ENCODE measurements around the gene DDX55.
"Not testable (repeated sequence)": the region's sequence is repeated elsewhere in the genome, so short reads cannot be mapped to it uniquely, and the experiment has no call there.

The DDX55 gene, protein sequence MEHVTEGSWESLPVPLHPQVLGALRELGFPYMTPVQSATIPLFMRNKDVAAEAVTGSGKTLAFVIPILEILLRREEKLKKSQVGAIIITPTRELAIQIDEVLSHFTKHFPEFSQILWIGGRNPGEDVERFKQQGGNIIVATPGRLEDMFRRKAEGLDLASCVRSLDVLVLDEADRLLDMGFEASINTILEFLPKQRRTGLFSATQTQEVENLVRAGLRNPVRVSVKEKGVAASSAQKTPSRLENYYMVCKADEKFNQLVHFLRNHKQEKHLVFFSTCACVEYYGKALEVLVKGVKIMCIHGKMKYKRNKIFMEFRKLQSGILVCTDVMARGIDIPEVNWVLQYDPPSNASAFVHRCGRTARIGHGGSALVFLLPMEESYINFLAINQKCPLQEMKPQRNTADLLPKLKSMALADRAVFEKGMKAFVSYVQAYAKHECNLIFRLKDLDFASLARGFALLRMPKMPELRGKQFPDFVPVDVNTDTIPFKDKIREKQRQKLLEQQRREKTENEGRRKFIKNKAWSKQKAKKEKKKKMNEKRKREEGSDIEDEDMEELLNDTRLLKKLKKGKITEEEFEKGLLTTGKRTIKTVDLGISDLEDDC

GRCh38 chr12:123601602-123602489, at the start of gene DDX55:
Gene DDX55 (plus strand): TSS chr12:123602099. CDS start chr12:123602149, 50 bp downstream.
- H3K4me3 ChIP-seq (ENCODE audit: low read depth, low read length) = peak within 1 kb of the TSS; percentile 100
- ChIA-PET POLR2A (interaction anchor here (0.7 to 1.2 kb wide), 5 partner anchors 18 to 558 kb away, joined by 3 to 4 read pairs (median 3); partner anchors contain the start of genes MPHOSPH9, MTRFR and TMED2), CTCF (interaction anchor here (1.1 to 1.7 kb wide), 3 partner anchors 10 to 17 kb away, joined by 3 to 5 read pairs (median 3); no protein-coding TSS in a partner anchor)
- no peak for DNase-seq (ENCODE audit: low read depth, low spot score)
- TF ChIP-seq, protein P1, sequence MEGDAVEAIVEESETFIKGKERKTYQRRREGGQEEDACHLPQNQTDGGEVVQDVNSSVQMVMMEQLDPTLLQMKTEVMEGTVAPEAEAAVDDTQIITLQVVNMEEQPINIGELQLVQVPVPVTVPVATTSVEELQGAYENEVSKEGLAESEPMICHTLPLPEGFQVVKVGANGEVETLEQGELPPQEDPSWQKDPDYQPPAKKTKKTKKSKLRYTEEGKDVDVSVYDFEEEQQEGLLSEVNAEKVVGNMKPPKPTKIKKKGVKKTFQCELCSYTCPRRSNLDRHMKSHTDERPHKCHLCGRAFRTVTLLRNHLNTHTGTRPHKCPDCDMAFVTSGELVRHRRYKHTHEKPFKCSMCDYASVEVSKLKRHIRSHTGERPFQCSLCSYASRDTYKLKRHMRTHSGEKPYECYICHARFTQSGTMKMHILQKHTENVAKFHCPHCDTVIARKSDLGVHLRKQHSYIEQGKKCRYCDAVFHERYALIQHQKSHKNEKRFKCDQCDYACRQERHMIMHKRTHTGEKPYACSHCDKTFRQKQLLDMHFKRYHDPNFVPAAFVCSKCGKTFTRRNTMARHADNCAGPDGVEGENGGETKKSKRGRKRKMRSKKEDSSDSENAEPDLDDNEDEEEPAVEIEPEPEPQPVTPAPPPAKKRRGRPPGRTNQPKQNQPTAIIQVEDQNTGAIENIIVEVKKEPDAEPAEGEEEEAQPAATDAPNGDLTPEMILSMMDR (IDR thresholded peaks at IDR 0.05; ENCODE audit: insufficient read depth, low read length, missing control alignments) = peak; percentile 35

- DNase-seq (ENCODE audit: low read depth, low spot score); CTCF ChIA-PET; H3K4me3 ChIP-seq (ENCODE audit: low read depth, low read length); POLR2A ChIA-PET: not testable (repeated sequence)
Observed at GRCh38 chr12:123554136-123554535, 47.8 kb upstream of the DDX55 start.

DNA sequence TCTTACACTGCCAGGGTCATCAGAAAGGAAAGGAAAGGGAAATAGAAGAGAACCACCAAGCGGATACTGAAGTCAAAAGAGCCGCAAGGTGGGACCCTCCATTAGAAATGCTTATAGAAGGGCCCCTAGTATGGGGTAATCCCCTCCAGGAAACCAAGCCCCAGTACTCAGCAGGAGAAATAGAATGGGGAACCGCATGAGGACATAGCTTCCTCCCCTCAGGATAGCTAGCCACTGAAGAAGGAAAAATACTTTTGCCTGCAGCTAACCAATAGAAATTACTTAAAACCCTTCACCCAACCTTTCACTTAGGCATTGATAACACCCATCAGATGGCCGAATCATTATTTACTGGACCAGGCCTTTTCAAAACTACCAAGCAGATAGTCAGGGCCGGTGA, 47.1 kb upstream of the DDX55 start:
- CTCF ChIA-PET; H3K4me3 ChIP-seq (ENCODE audit: low read depth, low read length); DNase-seq (ENCODE audit: low read depth, low spot score); POLR2A ChIA-PET: not testable (repeated sequence)

- CTCF ChIA-PET = interaction anchor here (1.4 kb wide), 1 partner anchor 13 kb away, joined by 3 read pairs; no protein-coding TSS in a partner anchor
- DNase-seq (ENCODE audit: low read depth, low spot score); POLR2A ChIA-PET; H3K4me3 ChIP-seq (ENCODE audit: low read depth, low read length): not testable (repeated sequence)
Observed at GRCh38 chr12:123558487-123558886, 43.4 kb upstream of the DDX55 start.

DNA sequence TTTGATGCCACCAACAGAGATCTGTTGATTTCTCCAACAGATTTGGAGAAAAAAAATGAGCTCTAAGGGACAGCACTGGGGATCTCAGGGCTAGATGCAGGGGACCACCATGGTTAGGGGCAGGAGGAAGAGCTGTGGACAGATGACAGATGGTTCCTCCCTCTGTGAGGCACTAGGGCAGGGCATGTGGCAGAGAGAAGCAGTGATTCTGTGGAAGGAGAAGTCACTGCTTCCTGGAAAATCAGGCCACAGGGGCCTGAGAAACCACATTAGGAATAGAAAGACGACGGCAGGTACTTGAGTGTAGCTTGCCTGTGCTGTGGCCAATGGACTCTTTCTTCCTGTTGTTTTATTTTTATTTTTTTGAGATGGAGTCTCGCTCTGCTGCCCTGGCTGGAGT, 42.4 kb upstream of the DDX55 start:
- H3K4me3 ChIP-seq (ENCODE audit: low read depth, low read length) = no peak overlapping the region
- CTCF ChIA-PET = interaction anchor here (0.7 to 1.4 kb wide), 3 partner anchors 9 to 22 kb away, joined by 3 read pairs; no protein-coding TSS in a partner anchor
- POLR2A ChIA-PET = no interaction called here
- DNase-seq (ENCODE audit: low read depth, low spot score) = no peak
- TF ChIP-seq, protein P1 (IDR thresholded peaks at IDR 0.05; ENCODE audit: insufficient read depth, low read length, missing control alignments) = no peak

- no peak for DNase-seq (ENCODE audit: low read depth, low spot score)
- H3K4me3 ChIP-seq (ENCODE audit: low read depth, low read length) = no peak overlapping the region
- CTCF ChIA-PET = interaction anchor here (0.9 to 2.8 kb wide), 4 partner anchors 10 to 205 kb away, joined by 3 to 13 read pairs (median 6); partner anchors contain the start of gene TMED2
- POLR2A ChIA-PET = interaction anchor here (0.6 to 1.5 kb wide), 3 partner anchors 8 to 23 kb away, joined by 3 to 8 read pairs (median 3); partner anchors contain the start of gene TMED2
- TF ChIP-seq, protein P1 (IDR thresholded peaks at IDR 0.05; ENCODE audit: insufficient read depth, low read length, missing control alignments) = no peak
Observed at GRCh38 chr12:123571343-123571813, 30.5 kb upstream of the DDX55 start.

DNA sequence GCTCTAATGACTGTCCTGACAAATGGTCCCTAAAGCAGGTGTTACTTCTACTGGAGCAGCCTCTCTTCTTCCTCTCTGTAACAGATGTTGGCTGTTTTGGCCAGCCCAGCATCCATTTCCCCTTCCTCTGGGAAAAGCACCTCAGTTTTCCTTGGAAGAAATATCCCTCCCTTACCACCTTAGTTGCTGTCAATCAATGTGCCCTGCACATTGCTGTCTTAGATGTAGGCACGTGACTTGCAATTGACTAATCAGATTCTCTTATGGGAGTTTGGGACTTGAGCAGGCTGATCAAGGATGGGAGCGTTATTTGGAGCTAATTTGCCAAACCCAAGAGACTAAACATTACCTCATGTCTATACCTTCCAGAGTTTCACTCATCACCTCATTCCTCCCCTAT, 29.5 kb upstream of the DDX55 start:
- no peak overlapping the region for H3K4me3 ChIP-seq (ENCODE audit: low read depth, low read length)
- CTCF ChIA-PET = interaction anchor here (1.3 to 2.8 kb wide), 3 partner anchors 9 to 11 kb away, joined by 4 to 13 read pairs (median 8); partner anchors contain the start of gene TMED2
- TF ChIP-seq, protein P1 (IDR thresholded peaks at IDR 0.05; ENCODE audit: insufficient read depth, low read length, missing control alignments) = no peak
- DNase-seq (ENCODE audit: low read depth, low spot score) = no peak
- POLR2A ChIA-PET = no interaction called here
